Measurements from ENCODE around the gene FAM217B. TPM values are rescaled to one million over a fixed set of nuclear protein-coding genes. Genes with fewer than 3 reads are reported as not detected.

FAM217B gene
- total and polyA plus RNA-seq, 2 of the 8 experiments (the other 6 are each of a cell fraction or from before 2014, with no cell fraction given), result 5.4 to 28.5 TPM

- no peak overlapping the region for H4K91ac ChIP-seq (replicated peaks; ENCODE audit: insufficient read length, low read length)
- H3K4me3 ChIP-seq (ENCODE audit: extremely low read depth in 1 of 4, insufficient read depth in 2 of 4, low read depth in 3 of 4, low read length in 4 of 4), result no peak overlapping the region
- H3K9me3 ChIP-seq (ENCODE audit: insufficient read depth in 2 of 2, low read depth in 1 of 2, low read length in 1 of 2), result no peaks in the 10 kb centered on the region
- no peak overlapping the region for H2BK12ac ChIP-seq (ENCODE audit: low read depth, low read length)
- no peak overlapping the region for H2AFZ ChIP-seq (ENCODE audit: low read length)
- POLR2A ChIA-PET (ENCODE audit: partially characterized antibody), result no interaction called here
- no peaks in the 10 kb centered on the region for H3K27me3 ChIP-seq (replicated peaks in 1 of 4; ENCODE audit: control insufficient read depth in 3 of 4, extremely low read depth in 1 of 4, insufficient read depth in 3 of 4, low read length in 3 of 4)
- H2BK120ac ChIP-seq (replicated peaks; ENCODE audit: low read depth, low read length), result no peak overlapping the region
- DNase-seq (ENCODE audit: low read depth in 1 of 2, low spot score in 2 of 2) (no peak), FAIRE-seq (no peak)
- no peak overlapping the region for H4K8ac ChIP-seq (ENCODE audit: extremely low read depth, insufficient read depth, low read length)
- 90% methylated on average over 12 of the region's 12 CpGs; no CpG with 5 or more reads in 1 of the 2 experiments for WGBS, 2 experiments (ENCODE audit: extremely low coverage in 1 of 2, insufficient coverage in 1 of 2, insufficient read length in 1 of 2, insufficient replicate concordance in 2 of 2, low coverage in 1 of 2, low lambda C conversion rate in 2 of 2, missing lambda C conversion rate in 1 of 2)
- no peak overlapping the region for H2BK5ac ChIP-seq (ENCODE audit: low read depth, low read length)
- no peaks in the 10 kb centered on the region; a peak in 1 of 7 replicates for H3K4me1 ChIP-seq (replicated peaks in 1 of 4; ENCODE audit: control insufficient read depth in 3 of 4, insufficient read depth in 4 of 4, low read length in 3 of 4)
- no peak overlapping the region for H3K9ac ChIP-seq (replicated peaks in 1 of 4; ENCODE audit: extremely low read depth in 1 of 4, low read depth in 3 of 4, low read length in 3 of 4)
- H3K79me2 ChIP-seq (ENCODE audit: control insufficient read depth in 1 of 2, insufficient read depth in 2 of 2, low read length in 2 of 2), result no peaks in the 10 kb centered on the region
- H2BK15ac ChIP-seq (ENCODE audit: low read length), result no peak overlapping the region
- no peak for TF ChIP-seq NANOG (IDR thresholded peaks at IDR 0.05; ENCODE audit: insufficient read depth, low read depth, low read length, poor library complexity, severe bottlenecking)
- no peak for TF ChIP-seq CREB1 (IDR thresholded peaks at IDR 0.05)
- no peak for TF ChIP-seq E2F6 (IDR thresholded peaks at IDR 0.05)
- H3K36me3 ChIP-seq (ENCODE audit: control insufficient read depth in 2 of 4, insufficient read depth in 4 of 4, low read length in 3 of 4), result no peaks in the 10 kb centered on the region
- H4K5ac ChIP-seq (ENCODE audit: insufficient read length, low read depth, low read length), result no peak overlapping the region
- no peak overlapping the region for H2AK5ac ChIP-seq (ENCODE audit: low read depth, low read length)
- no peaks in the 10 kb centered on the region for H3K23me2 ChIP-seq (ENCODE audit: low read depth, low read length)
- H3K56ac ChIP-seq (replicated peaks; ENCODE audit: insufficient read length, low read depth, low read length), result no peak overlapping the region
- CTCF ChIA-PET (ENCODE audit: partially characterized antibody), result interaction anchor here (0.6 to 3.0 kb wide), 5 partner anchors 8 to 63 kb away, joined by 3 to 8 read pairs (median 4); partner anchors contain the start of gene CDH26
- no peaks in the 10 kb centered on the region for H4K20me1 ChIP-seq (replicated peaks in 1 of 2; ENCODE audit: control insufficient read depth in 1 of 2, insufficient read depth in 2 of 2, low read length in 2 of 2)
- no peak overlapping the region for H3K4me2 ChIP-seq (ENCODE audit: insufficient read depth in 1 of 2, low read depth in 2 of 2, low read length in 2 of 2)
- H3K14ac ChIP-seq (ENCODE audit: insufficient read length), result no peak overlapping the region
- no peak overlapping the region for H3K27ac ChIP-seq (ENCODE audit: low read depth, low read length)
- H3K4ac ChIP-seq (replicated peaks; ENCODE audit: insufficient read length, low read depth, low read length), result no peak overlapping the region
- no peak overlapping the region for H2BK20ac ChIP-seq (ENCODE audit: low read length)
- H3K79me1 ChIP-seq (ENCODE audit: low read depth, low read length), result no peaks in the 10 kb centered on the region
- no peak overlapping the region for H3K18ac ChIP-seq (ENCODE audit: extremely low read depth, low read length)
- H3K23ac ChIP-seq (ENCODE audit: insufficient read length), result no peak overlapping the region
Observed at GRCh38 chr20:59972037-59972801, 32.0 kb downstream of the FAM217B start.

All from H1 (cell line).